GM18907 (cell line): ENCODE data around the gene BRAP.
"Not testable (repeated sequence)": the region's sequence is repeated elsewhere in the genome, so short reads cannot be mapped to it uniquely, and the experiment has no call there.

Source experiments
- ATAC-seq: cut with Tn5 transposase; IDR thresholded peaks from one replicate; pipeline ENCODE4 v1.9.1; 2021; ENCODE audit warnings: mild to moderate bottlenecking, moderate library complexity; ENCODE audit not compliant: unreplicated experiment

BRAP gene

DNA sequence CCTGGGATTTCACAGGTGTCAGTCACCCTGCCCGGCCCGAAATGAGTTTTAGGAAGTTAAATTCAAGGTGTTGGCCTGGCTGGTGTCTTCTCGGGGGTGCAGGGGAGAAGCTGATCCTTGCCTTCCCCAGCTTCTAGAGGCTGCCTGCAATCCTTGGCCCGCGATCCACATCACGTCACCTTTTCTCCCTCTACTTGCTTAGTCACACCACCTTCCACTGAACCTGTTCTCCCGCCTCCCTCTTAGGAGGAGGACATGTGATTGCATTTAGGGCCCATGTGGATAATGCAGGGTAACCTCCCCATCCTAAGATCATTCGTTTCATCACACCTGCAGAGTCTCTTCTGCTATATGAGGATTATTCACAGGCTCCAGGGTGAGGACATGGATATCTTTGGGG, 61.2 kb downstream of the BRAP start:
- ATAC-seq = no peak

DNA sequence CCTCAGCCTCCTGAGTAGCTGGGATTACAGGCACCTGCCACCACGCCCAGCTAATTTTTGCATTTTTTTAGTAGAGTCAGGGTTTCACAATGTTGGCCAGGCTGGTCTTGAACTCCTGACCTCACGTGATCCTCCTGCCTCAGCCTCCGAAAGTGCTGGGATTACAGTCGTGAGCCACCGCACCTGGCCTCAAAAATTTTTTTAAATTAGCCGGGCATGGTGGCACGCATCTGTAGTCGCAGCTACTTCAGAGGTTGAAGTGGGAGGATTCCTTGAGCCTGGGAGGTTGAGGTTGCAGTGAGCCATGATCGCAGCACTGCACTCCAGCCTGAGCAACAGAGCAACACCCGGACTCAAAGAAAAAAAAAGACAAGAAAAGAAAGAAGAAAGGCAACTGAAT, 67.9 kb downstream of the BRAP start:
- ATAC-seq = not testable (repeated sequence)

GRCh38 chr12:111616177-111616623, 69.6 kb downstream of the BRAP start:
- no peak for ATAC-seq

GRCh38 chr12:111607239-111607638, 78.5 kb downstream of the BRAP start:
- ATAC-seq = no peak

GRCh38 chr12:111606767-111607230, 79.0 kb downstream of the BRAP start:
- ATAC-seq = no peak

DNA sequence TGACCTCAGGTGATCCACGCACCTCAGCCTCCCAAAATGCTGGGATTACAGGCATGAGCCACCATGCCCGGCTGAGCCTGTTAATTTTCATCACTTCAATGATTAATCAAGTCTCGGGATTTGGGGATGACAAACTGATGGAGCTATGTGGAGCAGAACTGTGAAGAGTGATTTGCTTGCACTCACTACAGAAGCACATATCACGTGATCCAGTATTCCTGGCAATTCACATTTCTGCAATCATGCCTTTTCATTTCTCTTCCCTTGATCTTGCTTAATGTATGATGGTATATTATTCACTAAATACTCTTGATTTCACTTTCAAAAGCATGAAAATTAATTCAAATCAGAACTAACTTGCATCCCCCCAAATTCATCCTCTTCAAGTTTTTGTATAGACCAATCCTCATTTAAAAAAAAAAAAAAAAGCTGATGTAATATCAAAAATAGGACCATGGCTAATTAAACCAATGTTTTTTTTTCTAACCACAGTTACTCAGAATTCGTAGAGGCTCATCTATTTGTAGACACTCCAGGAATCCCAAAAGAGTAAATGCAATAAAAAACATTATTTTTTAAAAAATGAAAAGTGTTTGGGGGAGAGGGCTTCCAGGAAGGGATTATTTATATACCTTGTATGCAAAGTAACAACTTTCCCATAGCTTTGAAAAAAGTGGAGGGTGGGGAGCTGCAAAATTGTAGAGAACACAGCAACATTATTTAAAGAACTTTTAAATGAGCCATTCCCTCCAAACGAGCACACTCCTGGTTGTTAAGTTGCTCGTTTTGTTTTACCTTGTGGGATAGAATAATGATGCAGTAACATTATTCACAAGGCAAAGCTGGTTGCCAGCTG, 79.6 kb downstream of the BRAP start:
- ATAC-seq = no peak

DNA sequence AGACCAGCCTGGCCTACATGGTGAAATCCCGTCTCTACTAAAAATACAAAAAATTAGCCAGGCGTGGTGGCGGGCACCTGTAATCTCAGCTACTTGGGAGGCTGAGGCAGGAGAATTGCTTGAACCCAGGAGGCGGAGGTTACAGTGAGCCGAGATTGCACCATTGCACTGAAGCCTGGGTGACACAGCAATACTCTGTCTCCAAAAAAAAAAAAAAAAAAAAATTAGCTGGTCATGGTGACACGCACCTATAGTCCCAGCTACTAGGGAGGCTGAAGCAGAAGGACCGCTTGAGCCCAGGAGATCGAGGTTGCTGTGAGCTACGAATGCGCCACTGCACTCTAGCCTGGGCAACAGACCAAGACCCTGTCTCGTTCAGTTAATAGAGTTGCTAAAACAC, 82.9 kb downstream of the BRAP start:
- ATAC-seq = not testable (repeated sequence)

DNA sequence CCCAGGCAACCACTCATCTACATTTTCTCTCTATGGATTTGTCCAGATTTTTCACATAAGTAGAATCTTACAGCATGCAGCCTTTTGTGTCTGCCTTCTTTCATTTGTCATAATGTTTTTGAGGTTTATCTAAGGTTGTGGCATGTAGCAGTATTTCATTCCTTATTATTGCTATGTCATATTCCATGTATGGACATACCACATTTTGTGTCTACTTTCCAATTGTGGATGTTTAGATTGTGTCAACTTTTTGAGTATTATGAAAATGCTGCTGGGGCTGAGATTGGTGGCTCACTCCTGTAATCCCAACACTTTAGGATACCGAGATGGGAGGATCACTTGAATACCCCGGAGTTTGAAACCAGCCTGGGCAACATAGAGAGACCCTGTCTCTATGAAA, 83.4 kb downstream of the BRAP start:
- no peak for ATAC-seq

DNA sequence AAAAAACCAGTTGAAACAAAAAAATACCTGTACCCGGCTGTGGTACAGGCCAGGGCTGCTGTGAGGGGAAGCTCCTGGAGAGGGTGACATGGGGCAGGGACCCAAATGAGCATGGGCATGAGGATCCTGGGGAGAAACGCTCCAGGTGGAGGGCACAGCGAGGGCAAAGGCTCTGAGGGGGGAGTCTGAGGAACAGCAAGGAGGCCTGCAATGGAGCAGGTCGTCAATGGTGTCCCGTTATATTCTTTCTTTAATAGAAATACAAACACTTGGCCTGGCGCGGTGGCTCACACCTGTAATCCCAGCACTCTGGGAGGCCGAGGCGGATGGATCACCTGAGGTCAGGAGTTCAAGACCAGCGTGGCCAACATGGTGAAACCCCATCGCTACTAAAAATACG, 84.8 kb downstream of the BRAP start:
- not testable (repeated sequence) for ATAC-seq

GRCh38 chr12:111600205-111600642, 85.5 kb downstream of the BRAP start:
- no peak for ATAC-seq

- ATAC-seq = peak; percentile 74
These were observed 86.1 kb downstream of the BRAP start for GRCh38 chr12:111599453-111600204.

- peak; percentile 45 for ATAC-seq
These were observed 86.9 kb downstream of the BRAP start, which contains the start of gene ATXN2 for GRCh38 chr12:111598637-111599452. Gene ATXN2 (minus strand): TSS chr12:111599315. CDS start chr12:111599034, 281 bp downstream.

- peak; percentile 20 for ATAC-seq
These were observed 87.7 kb downstream of the BRAP start for GRCh38 chr12:111597831-111598636.

DNA sequence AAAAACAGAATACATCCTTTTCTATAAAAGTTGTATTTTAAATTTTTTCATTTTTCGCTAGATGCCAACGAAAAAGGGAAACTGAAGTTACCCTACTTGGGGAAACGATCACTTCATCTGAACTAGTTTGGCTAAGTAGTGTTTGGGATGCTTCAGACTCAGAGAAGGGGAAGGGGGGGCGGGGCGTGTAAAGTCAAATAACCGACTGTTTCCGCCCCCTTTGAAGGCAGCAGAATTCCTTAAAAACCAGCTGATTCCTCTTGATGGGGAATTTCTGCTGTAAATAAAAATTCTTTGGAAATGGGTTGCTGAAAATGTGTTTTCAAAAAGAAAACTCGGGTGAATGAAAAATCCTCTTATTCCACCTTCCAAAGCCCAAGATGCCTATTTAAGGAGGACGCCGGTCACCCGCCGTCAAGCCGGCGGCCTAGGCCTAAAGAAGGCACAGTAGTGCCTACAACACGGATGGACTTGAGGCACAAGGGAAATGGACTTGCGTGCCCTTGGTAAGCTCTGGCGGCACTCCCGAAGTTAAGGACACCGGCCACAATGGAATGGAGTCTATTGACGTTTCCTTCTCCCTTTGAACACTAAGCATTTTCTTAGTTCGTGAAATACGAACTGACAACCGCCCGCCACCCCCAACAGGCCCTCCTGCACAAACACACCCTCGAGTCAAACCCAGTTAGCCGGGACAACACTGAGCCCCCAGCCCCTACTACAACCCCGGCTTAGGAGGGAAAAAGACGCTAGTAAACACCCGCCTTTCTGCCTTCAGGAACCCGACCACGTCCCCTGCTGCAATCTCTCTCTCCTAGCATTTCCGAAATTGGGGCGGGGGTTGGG, 88.5 kb downstream of the BRAP start:
- no peak for ATAC-seq

DNA sequence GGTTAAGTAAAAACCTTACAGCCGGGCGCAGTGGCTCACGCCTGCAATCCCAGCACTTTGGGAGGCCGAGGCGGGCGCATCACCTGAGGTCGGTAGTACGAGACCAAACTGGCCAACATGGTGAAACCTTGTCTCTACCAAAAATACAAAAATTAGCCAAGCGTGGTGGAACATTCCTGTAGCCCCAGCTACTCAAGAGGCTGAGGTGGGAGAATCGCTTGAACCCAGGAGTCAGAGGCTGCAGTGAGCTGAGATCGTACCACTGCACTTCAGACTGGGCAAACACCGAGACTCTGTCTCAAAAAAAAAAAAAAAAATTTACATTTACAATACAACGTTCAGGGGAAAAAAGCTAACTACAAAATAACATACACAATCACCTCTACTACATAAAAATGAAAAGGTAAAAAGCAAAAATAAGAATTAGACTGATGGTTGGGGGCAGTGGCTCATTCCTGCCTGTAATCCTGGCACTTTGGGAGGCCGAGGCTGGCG, 90.4 kb downstream of the BRAP start:
- not testable (repeated sequence) for ATAC-seq
